IMR-90 (cell line): ENCODE results near the gene DNAH3. TPM values are rescaled to one million over a fixed set of nuclear protein-coding genes. Genes with fewer than 3 reads are reported as not detected.

Source experiments
- ATAC-seq: fragments of 200-7000 bp; cut with Tn5 transposase; 2 replicates; pipeline ENCODE4 v1.9.1; 2020; ENCODE audit warnings: low read depth, mild to moderate bottlenecking, moderate library complexity
- BruUV-seq: library from RNA; stranded (reverse); fragments of 400-500 nt; replicated peaks from 2 replicates; lab custom pipeline; 2021; lab: Mats Ljungman, UMichigan
- CTCF ChIA-PET: fragments of 300-600 bp; formaldehyde crosslinking; extraction: SDS; loops from one replicate; lab custom pipeline; 2021; ENCODE audit warnings: antibody characterized with exemption; lab: Yijun Ruan, JAX
- POLR2A ChIA-PET: fragments of 300-600 bp; sonication (Branson Sonifier 250); formaldehyde crosslinking; loops from one replicate; lab custom pipeline; 2022; ENCODE audit warnings: antibody characterized with exemption; ENCODE audit not compliant: unreplicated experiment; lab: Charles Lee
- DNase-seq: peaks from one replicate; pipeline ENCODE4 v3.0.0; 2013
- H2AFZ ChIP-seq: replicated peaks from 2 replicates; pipeline ENCODE3; 2013; ENCODE audit warnings: low read length, mild to moderate bottlenecking; ENCODE audit not compliant: poor library complexity
- H2AK5ac ChIP-seq: 2 replicates; pipeline ENCODE4 v1.6.1; 2013; ENCODE audit warnings: low read depth, low read length, inconsistent platforms
- H2AK9ac ChIP-seq: replicated peaks from 2 replicates; pipeline ENCODE3; 2013; ENCODE audit warnings: mild to moderate bottlenecking, low read depth, low read length, moderate library complexity; ENCODE audit not compliant: poor library complexity
- H2BK120ac ChIP-seq: 2 replicates; pipeline ENCODE4 v1.6.1; 2013; ENCODE audit warnings: low read depth, low read length, inconsistent platforms
- H2BK15ac ChIP-seq: 3 replicates; pipeline ENCODE4 v1.6.1; 2013; ENCODE audit warnings: low read depth, low read length, inconsistent platforms
- H2BK20ac ChIP-seq: 2 replicates; pipeline ENCODE4 v1.6.1; 2013; ENCODE audit warnings: low read depth, mild to moderate bottlenecking, inconsistent platforms, low read length, moderate library complexity
- H2BK5ac ChIP-seq: 2 replicates; pipeline ENCODE4 v1.6.1; 2013; ENCODE audit warnings: mild to moderate bottlenecking, low read depth, low read length, inconsistent platforms; ENCODE audit not compliant: poor library complexity, severe bottlenecking
- H3K14ac ChIP-seq: replicated peaks from 2 replicates; pipeline ENCODE4 v1.6.1; 2013; ENCODE audit warnings: low read depth, low read length, inconsistent platforms
- H3K18ac ChIP-seq: 2 replicates; pipeline ENCODE4 v1.6.1; 2013; ENCODE audit warnings: low read depth, low read length, control low read depth
- H3K23ac ChIP-seq: 2 replicates; pipeline ENCODE4 v1.6.1; 2013; ENCODE audit warnings: low read depth, low read length, inconsistent platforms
- H3K27ac ChIP-seq: 2 replicates; pipeline ENCODE4 v1.5.1; 2013; ENCODE audit warnings: mild to moderate bottlenecking, control low read depth, low read length; ENCODE audit not compliant: insufficient read depth
- H3K27me3 ChIP-seq: 2 replicates; pipeline ENCODE4 v1.6.1; 2013; ENCODE audit warnings: low read length; ENCODE audit not compliant: control insufficient read depth, insufficient read depth
- H3K36me3 ChIP-seq: 2 replicates; pipeline ENCODE4 v1.6.1; 2013; ENCODE audit warnings: low read length, mixed read lengths; ENCODE audit not compliant: control insufficient read depth, insufficient read depth
- H3K4ac ChIP-seq: 2 replicates; pipeline ENCODE4 v1.6.1; 2013; ENCODE audit warnings: low read depth, low read length, inconsistent platforms
- H3K4me1 ChIP-seq: 2 replicates; pipeline ENCODE4 v1.6.1; 2013; ENCODE audit warnings: low read length, mixed read lengths; ENCODE audit not compliant: control insufficient read depth, insufficient read depth
- H3K4me2 ChIP-seq: 2 replicates; pipeline ENCODE4 v1.6.1; 2013; ENCODE audit warnings: low read depth, mild to moderate bottlenecking, control low read depth, low read length, moderate library complexity
- H3K4me3 ChIP-seq: 2 replicates; pipeline ENCODE4 v1.5.1; 2013; ENCODE audit warnings: low read depth, mild to moderate bottlenecking, control low read depth, low read length, moderate library complexity; ENCODE audit not compliant: insufficient read depth
- H3K56ac ChIP-seq: 2 replicates; pipeline ENCODE4 v1.6.1; 2013; ENCODE audit warnings: low read length, inconsistent platforms; ENCODE audit not compliant: insufficient read depth; ENCODE audit errors: extremely low read depth
- H3K79me1 ChIP-seq, 2 experiments: 2 replicates each; pipeline ENCODE4 v1.6.1; 2013; ENCODE audit warnings: low read length in 2 of 2, inconsistent platforms in 1 of 2, low read depth in 1 of 2
- H3K9ac ChIP-seq: 2 replicates; pipeline ENCODE4 v1.6.1; 2013; ENCODE audit warnings: low read depth, low read length, control low read depth
- H3K9me1 ChIP-seq: 2 replicates; pipeline ENCODE4 v1.6.1; 2013; ENCODE audit warnings: low read length, inconsistent platforms; ENCODE audit not compliant: insufficient read depth
- H3K9me3 ChIP-seq: 2 replicates; pipeline ENCODE4 v1.6.1; 2013; ENCODE audit warnings: low read length; ENCODE audit not compliant: control insufficient read depth, insufficient read depth
- H4K20me1 ChIP-seq: 2 replicates; pipeline ENCODE4 v1.6.1; 2013; ENCODE audit warnings: low read length, inconsistent platforms; ENCODE audit not compliant: insufficient read depth
- H4K5ac ChIP-seq: 2 replicates; pipeline ENCODE4 v1.6.1; 2013; ENCODE audit warnings: mild to moderate bottlenecking, low read depth, low read length, control low read depth
- H4K8ac ChIP-seq, 2 experiments: 2 replicates each; pipeline ENCODE4 v1.6.1; 2013; ENCODE audit warnings: low read depth in 2 of 2, low read length in 2 of 2, control low read depth in 1 of 2, inconsistent platforms in 1 of 2
- H4K91ac ChIP-seq: 2 replicates; pipeline ENCODE4 v1.6.1; 2013; ENCODE audit warnings: low read depth, low read length, inconsistent platforms; ENCODE audit not compliant: insufficient read depth
- BHLHE40 ChIP-seq: fragments of 150-350 bp; IDR thresholded peaks from 2 replicates; pipeline ENCODE4 v1.6.1; 2016; ENCODE audit warnings: mild to moderate bottlenecking, low read depth, low read length
- CEBPB ChIP-seq: IDR thresholded peaks from 2 replicates; pipeline ENCODE4 v1.6.1; 2012; ENCODE audit warnings: low read depth, low read length, improper control_type of control experiment
- CHD1 ChIP-seq: IDR thresholded peaks from 2 replicates; pipeline ENCODE4 v1.6.1; 2012; ENCODE audit warnings: low read depth, low read length, improper control_type of control experiment
- CTCF ChIP-seq: conservative IDR thresholded peaks from 2 replicates; pipeline ENCODE4 v1.5.1; 2012; ENCODE audit warnings: mild to moderate bottlenecking, low read depth, low read length, improper control_type of control experiment
- ELK1 ChIP-seq: fragments of 150-350 bp; IDR thresholded peaks from 2 replicates; pipeline ENCODE4 v1.6.1; 2016; ENCODE audit warnings: low read depth, mild to moderate bottlenecking, low read length, moderate library complexity, borderline replicate concordance
- FOS ChIP-seq: fragments of 150-350 bp; IDR thresholded peaks from 2 replicates; pipeline ENCODE4 v1.6.1; 2016; ENCODE audit warnings: low read depth, low read length
- MAFK ChIP-seq: IDR thresholded peaks from 2 replicates; pipeline ENCODE4 v1.6.1; 2012; ENCODE audit warnings: low read depth, low read length, improper control_type of control experiment
- MAZ ChIP-seq: IDR thresholded peaks from 2 replicates; pipeline ENCODE4 v1.6.1; 2012; ENCODE audit warnings: low read depth, mild to moderate bottlenecking, low read length, improper control_type of control experiment, moderate library complexity, borderline replicate concordance
- MXI1 ChIP-seq: IDR thresholded peaks from 2 replicates; pipeline ENCODE4 v1.6.1; 2012; ENCODE audit warnings: low read depth, mild to moderate bottlenecking, low read length, moderate library complexity, borderline replicate concordance
- NFE2L2 ChIP-seq: fragments of 150-350 bp; IDR thresholded peaks from 2 replicates; pipeline ENCODE4 v1.6.1; 2016; ENCODE audit warnings: low read depth, mild to moderate bottlenecking, low read length
- POLR2A ChIP-seq: IDR thresholded peaks from 2 replicates; pipeline ENCODE4 v1.6.1; 2012; ENCODE audit warnings: mild to moderate bottlenecking, low read depth, low read length
- RAD21 ChIP-seq: IDR thresholded peaks from 2 replicates; pipeline ENCODE4 v1.6.1; 2012; ENCODE audit warnings: low read length, improper control_type of control experiment
- RCOR1 ChIP-seq: IDR thresholded peaks from 2 replicates; pipeline ENCODE4 v1.6.1; 2012; ENCODE audit warnings: mild to moderate bottlenecking, low read length, improper control_type of control experiment; ENCODE audit not compliant: insufficient replicate concordance
- RFX5 ChIP-seq: IDR thresholded peaks from 2 replicates; pipeline ENCODE4 v1.8.0; 2012; ENCODE audit warnings: low read depth, mild to moderate bottlenecking, low read length, moderate library complexity
- SMC3 ChIP-seq: fragments of 150-350 bp; IDR thresholded peaks from 2 replicates; pipeline ENCODE4 v1.6.1; 2016; ENCODE audit warnings: low read depth, mild to moderate bottlenecking, antibody characterized with exemption, low read length, moderate library complexity
- USF2 ChIP-seq: fragments of 150-350 bp; IDR thresholded peaks from 2 replicates; pipeline ENCODE4 v1.6.1; 2017; ENCODE audit warnings: mild to moderate bottlenecking, antibody characterized with exemption, low read length, low read depth
- WGBS, 2 experiments: methylation state at CpG; one replicate each; pipeline versions ENCODE4 v1.1.5 to v1.1.7; 2013; ENCODE audit warnings: missing lambda C conversion rate in 2 of 2; ENCODE audit not compliant: insufficient read length in 1 of 2; ENCODE audit errors: extremely low coverage in 2 of 2; 5-methylcytosine and 5-hydroxymethylcytosine counted together
- dilution Hi-C: fragments of 300-500 bp; cut with HindIII; formaldehyde crosslinking; loops from one replicate; pipeline ENCODE4 v1.14.3; 2018; ENCODE audit warnings: low sequenced_read_pairs; ENCODE audit not compliant: unreplicated experiment
- in situ Hi-C: fragments of 300-500 bp; cut with MboI; formaldehyde crosslinking; loops from 3 replicates; pipeline ENCODE4 v1.14.3; 2019; ENCODE audit warnings: low sequenced_read_pairs, inconsistent platforms, mixed read lengths
- intact Hi-C: fragments of 100-400 bp; cut with micrococcal nuclease; formaldehyde crosslinking; loops from 2 replicates; pipeline ENCODE4 v1.10.0; 2022
- polyA plus RNA-seq, 3 experiments: library from polyadenylated mRNA; depleted of rRNA; stranded (reverse); fragments of >200 nt; gene quantifications; 2 replicates each; pipeline ENCODE4 v1.2.3, GENCODE V29; 2012; ENCODE audit warnings: low replicate concordance in 1 of 3
- total RNA-seq: library from RNA; depleted of rRNA; stranded (reverse); fragments of >200 nt; gene quantifications from 2 replicates; pipeline ENCODE4 v1.2.3, GENCODE V29; 2012

DNAH3 gene
- total and polyA plus RNA-seq, 2 of the 4 experiments (the other 2 are of a cell fraction), result not detected

- H2AK9ac ChIP-seq, result no peak overlapping the region
- no peaks in the 10 kb centered on the region for H3K4me1 ChIP-seq
- H3K18ac ChIP-seq, result no peak overlapping the region
- intact Hi-C loops, result no loop called here
- H4K8ac ChIP-seq, result no peak overlapping the region
- H2BK20ac ChIP-seq, result no peak overlapping the region
- H3K9me3 ChIP-seq, result peaks cover 2% of the 10 kb centered on the region; the same call in 1 of the 2 replicates
- ChIA-PET POLR2A (no interaction called here), CTCF (no interaction called here)
- in situ Hi-C loops, result no loop called here
- no peak overlapping the region for H2BK120ac ChIP-seq
- H3K9ac ChIP-seq, result no peak overlapping the region
- no peak overlapping the region for H4K91ac ChIP-seq
- dilution Hi-C loops, result no loop called here
- H4K20me1 ChIP-seq, result no peaks in the 10 kb centered on the region
- no peak overlapping the region for H3K23ac ChIP-seq
- no CpG with 5 or more reads among the region's 5 CpGs for WGBS, 2 experiments
- no peak for DNase-seq
- H3K4ac ChIP-seq, result no peak overlapping the region
- no peaks in the 10 kb centered on the region for H3K9me1 ChIP-seq
- no peaks in the 10 kb centered on the region for H3K79me1 ChIP-seq
- ATAC-seq, result no peak
- H3K56ac ChIP-seq, result no peak overlapping the region
- H3K27me3 ChIP-seq, result peaks cover 19% of the 10 kb centered on the region
- H2BK15ac ChIP-seq, result no peak overlapping the region
- H2AK5ac ChIP-seq, result no peak overlapping the region
- no peak overlapping the region for H3K27ac ChIP-seq
- H3K36me3 ChIP-seq, result no peaks in the 10 kb centered on the region
- H3K4me2 ChIP-seq, result no peak overlapping the region
- BruUV-seq, result no TSS peak
- no peak overlapping the region for H4K5ac ChIP-seq
- H2BK5ac ChIP-seq, result no peak overlapping the region
- TF ChIP-seq RCOR1 (no peak), CHD1 (no peak), POLR2A (no peak), ELK1 (no peak), RAD21 (no peak), FOS (no peak), CEBPB (no peak), NFE2L2 (no peak), MXI1 (no peak), USF2 (no peak), MAFK (no peak), SMC3 (no peak), MAZ (no peak), RFX5 (no peak), BHLHE40 (no peak), CTCF (no peak)
- H3K4me3 ChIP-seq, result no peak overlapping the region
- H3K14ac ChIP-seq, result no peak overlapping the region
- H2AFZ ChIP-seq, result no peak overlapping the region
These were observed 4.9 kb downstream of the DNAH3 start for GRCh38 chr16:21145738-21146137.
